ENCODE results near the gene CNPY1. TPM values are rescaled to one million over a fixed set of nuclear protein-coding genes. Genes with fewer than 3 reads are reported as not detected.

CNPY1 gene
- total RNA-seq, 4 donors from 2014 or later = 0.25 TPM; not detected in 3

DNA sequence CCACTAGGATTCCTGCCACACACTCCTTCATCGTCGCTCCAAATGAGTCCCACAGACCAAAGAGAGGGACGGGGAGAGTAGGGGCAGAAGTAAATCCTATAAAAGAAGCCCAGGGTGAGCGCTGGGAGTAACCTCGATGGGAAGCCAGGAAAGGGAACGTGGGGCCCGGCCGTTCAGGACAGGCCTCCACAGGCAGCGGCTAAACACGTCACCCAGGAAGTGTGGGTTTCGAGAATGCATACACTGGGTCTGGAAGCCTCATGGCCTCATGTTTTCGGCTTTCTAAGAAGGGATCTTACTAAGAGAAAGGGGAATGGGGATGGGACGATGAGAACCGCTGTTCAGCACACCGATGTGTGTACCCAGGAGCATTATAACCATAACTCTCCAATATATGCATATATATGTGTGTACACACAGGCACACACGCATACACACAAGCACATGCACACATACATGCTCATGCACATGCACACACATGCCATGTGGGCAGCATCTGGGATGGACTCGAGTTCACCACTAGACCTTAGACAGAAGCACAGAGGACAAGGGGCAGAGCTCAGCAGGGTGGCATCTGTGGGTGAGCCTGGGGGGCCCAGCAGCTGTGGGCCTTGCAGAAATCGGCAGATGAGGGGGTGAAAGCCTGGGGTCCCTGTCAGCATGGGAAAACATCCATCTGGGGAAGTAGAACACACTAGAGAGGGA, 14.8 kb upstream of the CNPY1 start:
- H3K4me3 ChIP-seq = no peak overlapping the region
- no peak for ATAC-seq
- H3K4me1 ChIP-seq = no peaks in the 10 kb centered on the region

DNA sequence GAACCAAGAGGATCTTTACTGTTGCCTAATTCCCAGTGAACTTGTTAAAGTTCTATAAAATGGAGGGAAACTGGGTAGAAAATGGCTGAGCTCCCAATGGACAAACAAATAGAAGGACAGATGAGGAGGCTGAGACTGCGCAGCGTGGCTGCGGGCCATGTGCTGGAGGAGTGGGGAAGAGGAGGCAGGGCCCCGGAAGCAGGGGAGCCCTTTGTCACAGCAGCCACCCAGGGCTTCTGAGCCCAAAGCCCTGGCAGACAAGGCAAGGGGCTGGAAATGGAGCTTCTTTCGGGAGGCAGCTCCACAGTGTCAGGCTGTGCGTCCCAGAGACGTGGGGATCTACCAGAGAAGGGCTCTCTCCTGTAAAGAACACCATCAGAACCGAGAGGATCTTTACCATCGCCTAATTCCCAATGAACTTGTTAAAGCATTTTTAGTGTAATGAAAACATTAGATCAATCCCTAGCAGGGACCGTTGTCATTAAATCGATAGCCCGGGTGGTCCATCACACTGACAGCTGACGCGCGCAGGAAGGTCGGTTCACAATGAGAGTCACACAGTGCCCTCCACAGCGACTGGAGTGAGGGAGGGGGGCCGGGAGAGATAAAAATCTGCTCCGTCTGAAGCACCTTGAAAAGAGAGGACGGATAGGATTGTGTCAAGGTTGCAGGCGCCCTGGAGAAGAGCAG, 14.0 kb upstream of the CNPY1 start:
- TF ChIP-seq POLR2A (IDR thresholded peaks at IDR 0.05) = no peak
- TF ChIP-seq, protein P1, sequence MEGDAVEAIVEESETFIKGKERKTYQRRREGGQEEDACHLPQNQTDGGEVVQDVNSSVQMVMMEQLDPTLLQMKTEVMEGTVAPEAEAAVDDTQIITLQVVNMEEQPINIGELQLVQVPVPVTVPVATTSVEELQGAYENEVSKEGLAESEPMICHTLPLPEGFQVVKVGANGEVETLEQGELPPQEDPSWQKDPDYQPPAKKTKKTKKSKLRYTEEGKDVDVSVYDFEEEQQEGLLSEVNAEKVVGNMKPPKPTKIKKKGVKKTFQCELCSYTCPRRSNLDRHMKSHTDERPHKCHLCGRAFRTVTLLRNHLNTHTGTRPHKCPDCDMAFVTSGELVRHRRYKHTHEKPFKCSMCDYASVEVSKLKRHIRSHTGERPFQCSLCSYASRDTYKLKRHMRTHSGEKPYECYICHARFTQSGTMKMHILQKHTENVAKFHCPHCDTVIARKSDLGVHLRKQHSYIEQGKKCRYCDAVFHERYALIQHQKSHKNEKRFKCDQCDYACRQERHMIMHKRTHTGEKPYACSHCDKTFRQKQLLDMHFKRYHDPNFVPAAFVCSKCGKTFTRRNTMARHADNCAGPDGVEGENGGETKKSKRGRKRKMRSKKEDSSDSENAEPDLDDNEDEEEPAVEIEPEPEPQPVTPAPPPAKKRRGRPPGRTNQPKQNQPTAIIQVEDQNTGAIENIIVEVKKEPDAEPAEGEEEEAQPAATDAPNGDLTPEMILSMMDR (IDR thresholded peaks at IDR 0.05 in 4 of 5, conservative IDR thresholded peaks at IDR 0.05 in 1 of 5) = no peak

More for the DNA sequence above, 14.8 kb upstream of the CNPY1 start:
- Histone ChIP-seq H3K9me3 (no peaks in the 10 kb centered on the region), H3K27ac (no peak overlapping the region), H3K27me3 (no peaks in the 10 kb centered on the region), H3K36me3 (no peaks in the 10 kb centered on the region)
- in situ Hi-C loops (cut with MboI; ENCODE audit: low sequenced_read_pairs in 4 of 4) = no loop called here
- intact Hi-C loops (cut with DNase I; ENCODE audit: low total_unique reads) = no loop called here
- TF ChIP-seq, protein P1 (IDR thresholded peaks at IDR 0.05 in 4 of 5, conservative IDR thresholded peaks at IDR 0.05 in 1 of 5) = no peak
- no peak for TF ChIP-seq POLR2A (IDR thresholded peaks at IDR 0.05)
- DNase-seq = no peak

DNA sequence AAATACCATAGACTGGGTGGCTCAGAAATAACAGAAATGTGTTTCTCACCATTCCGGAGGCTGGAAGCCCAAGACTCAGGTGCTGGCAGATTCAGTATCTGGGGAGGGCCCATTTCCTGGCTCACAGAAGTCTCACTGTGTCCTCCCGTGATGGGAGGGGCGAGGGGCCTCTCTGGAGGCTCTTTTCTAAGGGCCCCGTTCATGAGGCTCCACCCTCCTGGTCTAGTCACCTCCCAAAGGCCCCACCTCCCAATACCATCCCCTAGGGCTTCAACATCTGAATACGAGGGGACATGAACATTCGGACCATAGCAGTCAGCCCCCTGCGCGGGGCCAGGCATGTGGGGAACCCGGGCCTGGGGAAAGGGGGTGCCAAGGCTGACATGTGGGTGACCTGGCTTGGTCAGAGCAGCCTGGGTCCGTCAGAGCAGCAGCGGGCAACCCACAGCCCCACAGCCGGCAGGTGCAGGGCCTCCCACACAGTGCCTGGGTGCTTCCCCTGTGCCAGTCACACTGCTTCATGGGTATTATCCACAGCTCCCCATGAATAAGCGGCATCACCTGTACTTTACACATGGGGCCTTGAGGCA, 13.3 kb upstream of the CNPY1 start:
- no peaks in the 10 kb centered on the region for H3K4me1 ChIP-seq
- H3K27ac ChIP-seq = no peak overlapping the region
- H3K27me3 ChIP-seq = no peaks in the 10 kb centered on the region
- H3K4me3 ChIP-seq = no peak overlapping the region
- DNase-seq = no peak
- TF ChIP-seq POLR2A (IDR thresholded peaks at IDR 0.05) = no peak
- TF ChIP-seq, protein P1 (IDR thresholded peaks at IDR 0.05 in 4 of 5, conservative IDR thresholded peaks at IDR 0.05 in 1 of 5) = no peak
- no peak for ATAC-seq
- intact Hi-C loops (cut with DNase I; ENCODE audit: low total_unique reads) (no loop called here), in situ Hi-C loops (cut with MboI; ENCODE audit: low sequenced_read_pairs in 4 of 4) (no loop called here)
- no peaks in the 10 kb centered on the region for H3K36me3 ChIP-seq
- no peaks in the 10 kb centered on the region for H3K9me3 ChIP-seq

More for the DNA sequence above, 14.0 kb upstream of the CNPY1 start:
- no peaks in the 10 kb centered on the region for H3K9me3 ChIP-seq
- intact Hi-C loops (cut with DNase I; ENCODE audit: low total_unique reads) (no loop called here), in situ Hi-C loops (cut with MboI; ENCODE audit: low sequenced_read_pairs in 4 of 4) (no loop called here)
- no peaks in the 10 kb centered on the region for H3K4me1 ChIP-seq
- DNase-seq (no peak), ATAC-seq (no peak)
- H3K4me3 ChIP-seq = no peak overlapping the region
- H3K27ac ChIP-seq = no peak overlapping the region
- no peaks in the 10 kb centered on the region for H3K36me3 ChIP-seq
- no peaks in the 10 kb centered on the region for H3K27me3 ChIP-seq

DNA sequence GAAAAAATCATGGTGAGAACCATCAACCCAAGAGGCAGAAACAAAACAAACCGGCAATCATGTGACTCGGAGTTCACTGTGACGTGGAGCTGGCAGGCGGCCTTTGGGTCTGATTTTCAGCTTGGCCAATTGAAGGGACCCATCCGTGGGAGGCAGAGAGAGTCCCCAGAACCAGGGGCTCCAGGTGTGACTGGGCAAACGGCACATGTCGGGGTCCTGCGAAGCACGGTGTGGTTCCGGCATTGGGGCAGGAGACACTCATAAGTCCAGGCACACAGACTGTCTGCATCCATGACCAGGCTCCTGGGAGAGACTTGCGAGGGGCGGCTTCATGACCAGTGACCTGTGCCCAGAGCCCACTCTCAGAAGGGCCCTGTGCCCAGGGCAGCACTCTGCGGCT, 12.6 kb upstream of the CNPY1 start:
- Histone ChIP-seq H3K36me3 (no peaks in the 10 kb centered on the region), H3K4me3 (no peak overlapping the region), H3K4me1 (no peaks in the 10 kb centered on the region), H3K9me3 (no peaks in the 10 kb centered on the region), H3K27me3 (no peaks in the 10 kb centered on the region), H3K27ac (no peak overlapping the region)
- no peak for DNase-seq
- intact Hi-C loops (cut with DNase I; ENCODE audit: low total_unique reads) = no loop called here
- TF ChIP-seq POLR2A (IDR thresholded peaks at IDR 0.05) = no peak
- TF ChIP-seq, protein P1 (IDR thresholded peaks at IDR 0.05 in 4 of 5, conservative IDR thresholded peaks at IDR 0.05 in 1 of 5) = no peak
- in situ Hi-C loops (cut with MboI; ENCODE audit: low sequenced_read_pairs in 4 of 4) = no loop called here
- ATAC-seq = no peak

Measured in gastrocnemius medialis (tissue), 4 donors.